Endometrium (tissue), 2 donors: ENCODE results near the gene C19orf44.
"Not testable (repeated sequence)": the region's sequence is repeated elsewhere in the genome, so short reads cannot be mapped to it uniquely, and the experiment has no call there.

Source experiments
- FAIRE-seq: peaks from 2 replicates; lab custom pipeline; 2012; peaks lifted over from hg19 to GRCh38; lab: Jason Lieb, UNC
- donor health status: control.
- donor health status: control.

C19orf44 gene

DNA sequence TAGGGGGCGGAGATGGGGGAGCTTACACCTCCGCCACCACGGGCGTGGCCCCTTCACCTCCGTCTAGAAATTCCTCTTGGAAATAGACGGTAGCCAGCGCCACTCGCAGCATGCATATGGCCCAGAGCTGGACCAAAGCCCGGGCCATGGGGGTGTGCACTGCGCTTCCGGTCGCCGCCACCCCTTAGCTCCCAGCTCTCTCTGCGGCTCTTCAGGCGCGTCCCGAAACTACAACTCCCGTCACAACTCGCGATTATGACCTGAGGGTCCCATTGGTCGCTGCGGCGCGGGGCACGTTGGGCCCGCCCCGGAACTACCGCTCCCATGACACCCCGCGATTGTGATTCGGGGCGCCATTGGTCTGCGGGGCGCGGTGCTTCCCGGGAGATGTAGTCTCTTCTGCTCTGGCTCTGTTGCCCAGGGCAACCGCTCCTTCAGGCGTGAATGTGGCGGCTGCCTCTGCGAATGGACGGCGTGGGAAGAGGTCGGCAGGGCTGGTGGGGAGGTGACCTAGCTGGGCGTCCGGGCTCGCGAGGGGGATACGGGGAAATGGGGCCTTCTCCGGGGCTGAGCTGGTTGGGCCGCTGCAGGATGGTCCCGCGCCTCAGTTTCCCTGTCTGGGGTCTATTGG is at the start of gene C19orf44, which contains the start of gene CALR3:
Gene C19orf44, plus strand, starts transcription at position 413 of the 631 bp plus-strand sequence. CDS start 4,399 bp downstream, outside the sequence.
Gene CALR3, minus strand, starts transcription at position 186 of the 631 bp plus-strand sequence. Its CDS starts 38 bp downstream, at position 148.
- peak; percentile 97 for FAIRE-seq

DNA sequence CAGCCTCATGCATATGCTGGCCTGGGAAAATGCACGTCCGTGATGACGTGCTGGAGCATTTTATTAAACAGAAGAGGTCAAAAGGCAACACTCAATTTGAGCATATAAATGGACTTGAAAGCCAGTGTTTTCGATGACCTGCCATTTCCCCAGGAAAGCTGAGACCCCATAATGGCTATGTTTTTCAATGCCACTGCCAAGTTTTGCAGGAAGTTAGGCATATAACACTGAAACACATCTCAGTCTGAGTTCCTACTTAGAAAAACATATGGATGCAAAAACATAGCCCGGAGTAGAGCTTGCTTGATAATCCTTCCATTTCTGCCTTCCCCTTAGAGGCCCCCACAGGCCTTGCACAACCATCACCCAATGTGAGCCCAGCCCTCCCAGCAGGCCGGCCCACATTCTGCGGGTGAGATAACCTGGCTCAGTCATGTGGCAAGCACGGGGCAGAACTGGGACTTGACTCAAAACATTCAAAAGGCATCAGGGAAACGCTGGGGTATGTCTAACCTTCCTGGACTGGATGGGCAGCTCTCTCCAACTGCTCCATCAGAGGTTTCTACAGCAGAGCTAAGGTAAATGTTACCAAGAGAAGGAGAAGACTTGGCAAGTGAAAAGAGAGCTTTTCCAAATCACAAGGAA is 49.3 kb upstream of the C19orf44 start:
- no peak for FAIRE-seq

DNA sequence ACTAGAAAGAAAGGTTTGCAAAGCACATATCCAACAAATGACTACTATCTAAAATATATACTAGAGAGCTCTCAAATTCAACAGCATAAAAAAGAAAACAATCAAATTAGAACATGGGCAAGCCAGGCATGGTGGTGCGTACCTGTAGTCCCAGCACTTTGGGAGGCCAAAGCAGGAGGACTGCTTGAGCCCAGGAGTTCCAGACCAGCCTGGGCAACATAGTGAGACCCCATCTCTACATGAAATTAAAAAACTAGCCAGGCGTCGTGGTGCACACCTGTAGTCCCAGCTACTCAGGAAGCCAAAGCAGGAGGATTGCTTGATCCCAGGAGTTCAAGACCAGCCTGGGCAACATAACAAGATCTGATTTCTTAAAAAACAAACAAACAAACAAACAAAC is 47.3 kb upstream of the C19orf44 start:
- not testable (repeated sequence) for FAIRE-seq

DNA sequence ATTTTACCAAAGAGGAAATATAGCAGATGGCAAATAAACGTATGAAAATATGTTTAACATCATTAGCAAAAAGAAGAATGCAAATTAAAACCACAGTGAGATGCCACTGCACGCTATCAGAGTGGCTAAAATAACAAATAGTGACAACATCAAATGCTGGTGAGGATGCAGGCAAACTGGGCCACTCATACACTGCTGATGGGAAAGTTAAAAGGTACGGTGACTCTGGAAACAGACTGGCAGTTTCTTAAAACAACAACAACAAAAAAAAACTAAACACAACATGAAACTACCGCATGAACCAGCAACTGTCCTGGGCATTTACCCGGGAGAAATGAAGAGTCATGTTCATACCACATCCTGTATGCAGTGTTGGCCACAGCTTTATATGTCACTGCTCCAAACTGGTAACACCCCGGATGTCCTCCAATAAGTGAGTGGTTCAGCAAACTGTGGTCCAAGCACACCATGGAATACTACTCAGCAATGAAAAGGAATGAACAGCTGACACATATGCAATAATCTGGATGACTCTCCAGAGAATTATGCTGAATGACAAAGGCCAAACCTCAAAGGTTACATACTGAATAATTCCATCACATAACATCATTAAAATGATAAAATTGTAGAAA is 46.7 kb upstream of the C19orf44 start:
- no peak for FAIRE-seq

DNA sequence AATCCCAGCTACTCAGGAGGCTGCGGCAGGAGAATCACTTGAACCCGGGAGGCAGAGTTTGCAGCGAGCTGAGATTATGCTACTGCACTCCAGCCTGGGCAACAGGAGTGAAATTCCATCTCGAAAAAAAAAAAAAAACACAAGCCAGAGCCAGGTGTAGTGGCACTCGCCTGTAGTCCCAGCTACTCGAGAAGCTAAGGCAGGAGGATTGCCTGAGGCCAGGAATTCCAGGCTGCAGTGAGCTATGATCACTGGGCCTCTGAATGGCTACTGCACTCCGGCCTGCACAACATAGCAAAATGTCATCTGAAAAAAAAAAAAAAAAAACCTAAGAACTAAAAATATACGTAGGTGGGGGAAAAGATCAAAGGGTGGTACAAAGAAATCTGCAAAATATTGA is 43.9 kb upstream of the C19orf44 start:
- no peak for FAIRE-seq

DNA sequence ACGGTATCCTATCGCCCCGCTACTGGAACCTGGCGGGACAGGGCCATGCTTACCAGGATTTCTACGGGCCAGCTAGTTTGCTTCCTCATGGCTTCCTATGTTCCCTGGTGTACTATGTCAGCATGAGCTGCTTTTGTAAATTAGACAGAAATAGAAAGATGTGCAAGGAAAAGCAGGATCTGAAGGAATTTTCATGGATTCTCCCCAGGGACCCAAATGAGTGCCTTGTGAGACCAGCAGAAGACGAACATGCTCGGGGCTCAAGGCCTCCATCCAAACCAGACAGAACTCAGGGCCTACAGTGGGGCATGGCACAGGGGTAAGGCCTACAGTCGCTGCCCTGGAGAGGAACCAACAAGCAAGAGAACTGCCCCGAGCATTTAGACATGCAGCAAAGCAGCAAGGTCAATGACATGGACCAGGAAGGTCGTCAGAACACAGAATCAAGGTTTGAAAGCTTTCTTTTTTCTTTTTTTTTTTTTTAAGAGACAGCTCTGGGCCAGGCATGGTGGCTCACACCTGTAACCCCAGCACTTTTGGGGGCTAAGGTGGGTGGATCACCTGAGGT is 41.8 kb upstream of the C19orf44 start:
- FAIRE-seq, result no peak

DNA sequence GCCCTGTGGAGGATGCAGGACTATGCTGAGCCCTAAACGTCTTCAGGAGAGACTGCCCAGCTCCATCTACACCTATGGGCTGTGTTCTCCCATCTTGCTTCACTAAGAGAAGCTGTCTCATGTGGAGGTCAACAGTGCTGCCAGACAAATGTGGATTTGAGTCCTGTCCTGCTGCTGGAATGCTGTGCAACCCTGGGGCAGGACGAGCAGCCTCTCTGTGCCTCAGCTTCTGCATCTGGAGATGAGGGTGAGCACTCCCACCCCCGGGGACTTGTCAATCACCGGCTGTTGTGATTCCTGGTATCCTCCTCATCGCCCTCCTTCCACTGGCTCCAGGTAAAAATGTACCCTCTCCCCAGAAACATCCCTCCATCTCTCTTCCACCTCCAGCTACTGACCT is 40.7 kb upstream of the C19orf44 start:
- FAIRE-seq, result no peak

DNA sequence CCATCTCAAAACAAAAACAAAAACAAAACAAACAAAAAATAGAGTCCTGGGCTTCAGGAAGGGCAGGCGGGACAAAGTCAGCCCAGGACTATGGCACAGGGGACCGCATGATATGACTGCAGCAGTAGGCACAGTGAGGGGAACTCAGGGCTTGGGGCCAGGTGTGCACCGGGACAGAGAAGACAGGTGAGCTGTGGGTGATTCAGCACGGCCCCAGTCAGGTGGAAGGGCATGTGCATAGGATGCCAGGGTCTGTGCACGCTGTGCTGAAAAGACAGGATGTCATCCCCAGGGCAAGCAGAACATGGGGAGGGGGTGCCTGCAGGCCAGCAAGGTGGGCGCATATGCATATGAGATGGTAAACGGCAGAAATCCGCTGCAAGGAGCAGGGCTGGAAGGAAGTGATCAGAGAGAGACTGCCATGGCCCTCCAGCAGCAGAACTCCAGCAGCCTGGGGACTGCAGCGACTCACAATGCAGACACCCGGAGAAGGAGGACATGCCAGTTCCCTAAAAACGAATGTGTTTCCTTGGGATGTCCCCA is 39.5 kb upstream of the C19orf44 start:
- FAIRE-seq, result no peak

DNA sequence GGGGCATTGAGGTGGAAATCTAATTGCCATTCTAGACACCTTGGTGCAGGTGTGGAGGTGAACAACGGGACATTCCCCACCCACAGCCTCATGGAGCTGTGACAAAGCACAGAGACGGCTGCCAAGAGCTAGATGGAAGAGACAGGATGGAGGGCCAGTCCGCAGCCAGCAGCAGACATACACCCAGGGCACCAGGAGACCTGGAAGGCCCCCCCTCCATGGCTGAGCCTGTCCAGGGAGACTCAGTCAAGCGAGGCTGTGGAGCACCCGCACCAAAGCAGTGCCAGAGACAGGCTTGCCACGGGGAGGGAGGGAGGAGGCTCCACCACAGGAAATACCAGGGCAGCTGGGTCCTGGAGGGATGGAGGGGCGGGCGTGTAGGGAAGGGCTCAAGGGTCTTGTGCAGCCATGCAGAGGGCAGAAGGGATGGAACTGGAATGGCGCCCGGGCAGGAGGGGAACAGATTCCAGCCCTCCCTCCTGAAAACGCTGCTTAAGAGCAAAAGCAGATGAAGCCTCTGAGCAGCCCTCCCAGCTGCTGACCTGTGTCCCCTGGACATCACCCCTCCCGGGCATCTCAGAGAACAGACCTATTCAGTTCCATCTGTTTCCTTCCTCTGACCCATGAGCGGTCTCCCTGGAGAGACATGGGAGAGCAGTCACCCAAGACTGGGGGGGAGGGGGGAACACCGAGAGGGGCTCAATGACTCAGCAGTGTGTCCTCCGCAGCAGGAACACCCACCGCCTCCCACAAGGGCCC is 38.8 kb upstream of the C19orf44 start:
- no peak for FAIRE-seq

DNA sequence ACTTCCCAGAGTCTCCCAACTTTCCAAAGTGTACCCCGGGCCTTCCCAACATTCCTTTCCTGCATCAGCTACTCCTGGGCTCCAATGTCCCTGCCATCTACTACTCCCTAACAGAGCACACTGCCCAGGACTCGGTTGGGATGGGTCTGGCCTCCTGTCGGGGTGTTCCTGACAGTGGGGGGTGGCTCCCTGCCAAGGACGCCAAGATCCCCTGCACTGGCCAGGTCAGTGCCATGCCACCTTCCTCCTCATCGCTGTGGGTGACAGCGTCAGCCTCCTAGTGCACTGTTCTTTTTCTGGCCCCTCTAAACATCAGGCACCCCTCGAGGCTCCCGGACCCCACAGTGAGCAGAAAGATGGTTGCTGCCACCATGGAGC is 38.3 kb upstream of the C19orf44 start:
- no peak for FAIRE-seq

DNA sequence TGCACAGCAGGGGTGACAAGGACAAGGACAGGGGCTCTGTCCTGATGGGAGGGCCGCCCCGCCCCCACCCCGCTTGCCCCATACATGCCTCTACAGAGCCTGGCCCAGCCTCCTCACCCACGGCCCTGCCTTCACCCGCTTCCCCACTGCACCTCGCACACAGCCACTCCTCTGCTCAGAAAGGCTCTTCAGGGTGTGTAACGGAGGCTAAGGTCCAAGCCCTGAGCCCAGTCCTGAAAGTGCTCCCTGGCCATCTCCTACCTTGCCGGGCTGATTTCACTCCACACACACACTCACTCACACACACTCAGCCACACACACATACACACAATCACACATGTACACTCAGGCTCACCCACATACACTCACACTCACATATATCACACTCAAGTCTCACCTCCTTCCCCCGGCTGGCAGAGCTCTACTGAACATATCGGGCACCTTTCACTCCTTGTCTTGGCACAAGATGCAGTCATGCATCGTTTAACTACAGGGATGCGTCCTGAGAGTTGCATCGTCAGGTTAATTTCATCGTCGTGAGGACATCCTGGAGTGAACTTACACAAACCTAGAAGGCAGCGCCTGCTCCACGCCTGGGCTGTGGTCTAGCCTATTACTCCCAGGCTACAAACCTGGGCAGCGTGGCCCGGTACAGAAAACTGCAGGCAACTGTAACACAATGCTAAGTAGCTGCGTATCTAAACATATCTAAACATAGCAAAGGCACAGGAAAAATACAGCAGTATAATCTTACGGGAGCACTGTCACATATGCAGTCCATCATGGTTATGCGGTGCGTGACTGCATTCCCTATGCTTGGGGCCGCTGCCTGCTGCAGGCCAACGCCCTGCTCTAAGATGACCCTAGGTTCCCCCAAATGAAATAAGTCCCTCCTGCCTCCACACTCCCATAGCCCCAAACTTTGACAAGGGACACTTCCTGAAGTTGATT is 37.5 kb upstream of the C19orf44 start:
- no peak for FAIRE-seq

DNA sequence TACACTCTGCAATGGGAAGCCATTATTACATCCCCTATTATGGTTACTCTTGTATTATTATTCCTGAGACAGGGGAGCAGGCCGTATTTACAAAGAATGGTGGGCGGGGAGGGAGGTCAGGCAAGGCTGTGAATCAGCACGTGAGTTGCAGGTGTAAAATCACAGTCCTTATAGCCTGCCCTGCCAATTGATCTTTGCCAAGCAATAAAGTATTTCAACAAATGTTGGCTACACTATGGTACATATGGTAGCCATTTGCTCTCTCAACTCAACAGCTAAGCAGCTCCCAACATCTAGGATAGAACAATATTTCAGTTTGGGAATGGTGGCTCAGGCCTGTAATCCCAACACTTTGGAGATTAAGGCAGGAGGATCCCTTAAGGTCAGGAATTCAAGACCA is 36.5 kb upstream of the C19orf44 start:
- no peak for FAIRE-seq

DNA sequence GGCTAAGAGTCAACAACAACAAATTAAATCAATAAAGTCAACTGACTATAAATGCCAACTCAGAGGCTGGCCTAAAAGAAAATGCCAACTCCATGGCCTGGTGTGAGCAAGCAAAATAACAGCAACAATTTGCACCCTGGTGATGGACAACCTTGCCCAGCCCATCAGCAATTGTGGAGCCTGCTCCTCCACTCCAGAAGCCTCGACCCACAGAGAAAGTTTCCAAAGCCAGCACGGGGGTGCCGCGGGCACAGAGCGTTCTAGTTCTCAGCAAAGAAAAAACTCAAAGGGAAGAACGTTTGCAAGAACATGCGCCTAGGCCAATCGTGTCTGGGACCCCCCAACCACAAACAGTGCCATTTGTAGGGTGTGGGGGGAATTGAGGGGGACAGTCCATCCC is 35.7 kb upstream of the C19orf44 start:
- no peak for FAIRE-seq

DNA sequence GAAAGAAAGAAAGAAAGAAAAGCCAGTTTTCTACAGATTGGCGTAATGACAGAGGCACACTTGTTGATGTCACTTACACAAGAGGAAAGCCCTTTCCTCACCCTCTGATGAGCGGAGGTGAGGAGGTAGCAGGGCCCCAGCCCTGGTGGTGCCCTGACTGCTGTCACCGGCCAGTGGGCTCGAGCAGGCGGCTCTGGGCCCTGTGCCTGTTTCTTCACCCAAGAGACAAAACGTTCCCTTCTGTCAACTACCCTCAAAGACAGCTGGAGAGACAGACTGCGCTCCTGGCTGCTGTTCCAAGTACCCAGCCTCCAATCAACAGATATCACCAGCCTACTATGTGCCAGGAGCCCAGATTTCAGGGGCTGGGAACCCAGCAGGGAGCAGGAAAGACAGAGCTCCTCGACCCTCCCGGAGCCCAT is 34.6 kb upstream of the C19orf44 start:
- FAIRE-seq, result no peak

DNA sequence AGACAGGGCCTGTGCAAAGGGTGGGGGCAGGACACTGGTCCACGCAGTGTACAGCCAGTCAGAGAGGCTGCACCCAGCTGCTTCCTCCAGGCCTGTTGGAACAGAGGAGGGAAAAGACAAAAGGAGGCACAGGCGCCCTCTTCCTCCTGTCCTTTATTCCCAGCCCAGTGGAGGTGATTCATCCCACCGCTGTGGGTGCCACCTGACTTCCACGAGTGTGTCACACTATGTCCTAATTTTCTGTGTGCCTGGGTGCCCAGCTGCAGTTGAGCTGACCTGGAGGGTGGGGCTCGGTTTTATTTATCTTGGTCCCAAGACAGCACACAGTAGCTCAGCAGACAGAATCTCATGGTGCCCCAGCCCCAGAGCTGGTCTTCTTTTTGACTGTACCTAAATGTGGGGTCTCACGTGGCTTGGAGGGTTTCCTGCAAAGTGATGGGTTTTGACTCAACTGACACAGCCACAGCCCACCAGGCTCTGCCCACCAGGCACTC is 33.4 kb upstream of the C19orf44 start:
- FAIRE-seq, result no peak

DNA sequence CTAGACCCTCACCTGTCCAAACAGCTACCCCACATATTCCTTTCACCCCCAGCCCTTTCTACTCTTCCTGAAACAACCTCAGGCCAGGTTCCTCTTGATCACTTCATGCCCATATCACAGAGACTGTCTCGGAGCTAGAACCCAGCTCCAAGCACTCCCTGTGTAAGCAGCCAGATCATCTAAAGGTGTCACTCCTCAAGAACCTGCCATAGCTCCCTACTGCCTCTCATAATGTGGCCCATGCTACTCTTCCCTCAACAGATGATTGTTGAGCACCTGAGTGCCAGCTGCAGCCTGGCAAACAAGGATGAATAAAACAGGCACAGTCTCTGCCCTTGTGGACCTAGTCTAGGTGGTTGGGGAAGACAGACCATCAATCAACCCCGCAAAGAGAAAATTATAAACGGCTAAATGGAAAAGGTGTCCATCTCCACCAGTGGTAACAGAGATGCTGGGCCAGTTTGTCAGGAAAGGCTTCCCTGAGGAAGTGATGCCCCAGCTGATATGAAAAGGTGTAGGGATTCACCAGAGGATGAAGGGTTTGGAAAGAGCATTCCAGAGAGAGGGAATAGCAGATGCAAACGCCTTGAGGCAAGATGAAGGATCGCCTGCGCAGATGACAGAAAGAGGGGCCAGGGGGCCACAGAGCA is 32.7 kb upstream of the C19orf44 start:
- no peak for FAIRE-seq

DNA sequence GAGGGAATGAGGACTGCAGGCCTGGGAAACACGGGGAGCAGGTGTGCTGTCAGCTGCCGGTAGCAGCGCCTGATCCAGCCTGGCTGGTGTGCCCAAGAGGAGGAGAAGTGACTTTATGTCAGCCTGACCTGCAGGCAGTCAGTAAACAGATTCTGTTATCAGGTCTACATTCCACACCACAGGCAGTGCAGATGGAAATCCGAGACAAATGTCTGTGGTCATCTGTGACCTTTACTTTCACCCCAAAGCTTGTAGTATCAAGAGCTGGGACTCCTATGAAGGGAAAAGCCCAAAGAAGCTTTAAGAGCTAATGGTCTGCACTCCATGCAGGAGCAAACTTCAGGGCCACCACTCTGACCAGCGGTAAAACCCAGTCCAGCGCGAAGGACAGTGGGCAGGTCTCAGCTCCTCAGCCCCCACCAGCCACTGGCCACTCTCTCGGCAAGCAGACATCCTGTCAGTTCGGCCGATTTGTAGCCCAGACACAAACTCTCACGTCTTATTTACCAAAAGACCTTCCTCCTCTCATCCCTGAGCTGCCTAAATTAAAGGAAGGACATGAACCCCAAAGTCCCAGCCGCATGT is 32.1 kb upstream of the C19orf44 start:
- FAIRE-seq, result no peak

DNA sequence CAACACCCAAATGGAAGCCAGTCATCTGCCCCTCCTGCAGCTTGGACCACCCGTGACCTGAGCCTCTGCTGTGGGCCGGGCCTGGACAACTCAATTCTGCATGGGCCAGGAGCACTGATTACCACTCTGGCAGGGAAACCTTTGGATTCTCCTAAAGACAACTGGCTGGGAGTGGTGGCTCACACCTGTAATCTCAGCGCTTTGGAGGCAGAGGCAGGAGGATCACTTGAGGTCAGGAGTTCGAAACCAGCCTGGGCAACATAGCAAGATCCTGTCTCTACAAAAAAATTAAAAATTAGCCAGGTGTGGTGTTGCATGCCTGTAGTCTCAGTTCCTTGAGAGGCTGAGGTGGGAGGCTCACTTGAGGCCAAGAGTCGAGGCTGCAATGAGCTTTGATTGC is 31.0 kb upstream of the C19orf44 start:
- FAIRE-seq, result no peak

DNA sequence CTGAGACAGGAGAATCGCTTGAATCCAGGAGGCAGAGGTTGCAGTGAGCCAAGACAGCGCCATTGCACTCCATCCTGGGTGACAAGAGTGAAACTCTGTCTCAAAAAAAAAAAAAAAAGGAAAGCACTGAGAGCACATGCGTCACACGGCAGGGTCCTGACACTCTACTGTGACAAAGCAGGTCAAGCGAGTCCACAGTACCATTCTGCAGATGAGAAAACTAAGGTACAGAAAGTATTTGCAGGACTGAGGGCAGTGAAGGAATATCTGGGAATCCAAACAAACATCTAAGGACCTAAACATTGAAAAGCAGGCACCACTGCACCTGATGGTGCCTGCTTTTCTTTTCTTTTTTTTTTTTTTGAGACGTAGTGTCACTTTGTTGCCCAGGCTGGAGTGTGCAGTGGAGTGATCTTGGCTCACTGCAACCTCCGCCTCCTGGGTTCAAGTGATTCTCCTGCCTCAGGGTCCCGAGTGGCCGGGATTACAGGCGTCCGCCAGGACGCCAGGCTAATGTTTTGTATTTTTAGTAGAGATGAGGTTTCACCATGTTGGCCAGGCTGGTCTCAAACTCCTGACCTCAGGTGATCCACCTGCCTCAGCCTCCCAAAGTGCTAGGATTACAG is 29.3 kb upstream of the C19orf44 start:
- not testable (repeated sequence) for FAIRE-seq
